Measurements from ENCODE around the gene FGG. TPM values are rescaled to one million over a fixed set of nuclear protein-coding genes. Genes with fewer than 3 reads are reported as not detected.

FGG gene
- total and polyA plus RNA-seq, 2 of the 8 experiments (the other 6 are each of a cell fraction or from before 2014, with no cell fraction given) = not detected

- Histone ChIP-seq H3K23ac (ENCODE audit: insufficient read length) (no peak overlapping the region), H4K20me1 (replicated peaks in 1 of 2; ENCODE audit: control insufficient read depth in 1 of 2, insufficient read depth in 2 of 2, low read length in 2 of 2) (no peaks in the 10 kb centered on the region), H2BK15ac (ENCODE audit: low read length) (no peak overlapping the region), H2BK12ac (ENCODE audit: low read depth, low read length) (no peak overlapping the region), H4K5ac (ENCODE audit: insufficient read length, low read depth, low read length) (no peak overlapping the region), H3K56ac (replicated peaks; ENCODE audit: insufficient read length, low read depth, low read length) (no peak overlapping the region), H3K9ac (replicated peaks in 1 of 4; ENCODE audit: extremely low read depth in 1 of 4, low read depth in 3 of 4, low read length in 3 of 4) (no peak overlapping the region), H3K18ac (ENCODE audit: extremely low read depth, low read length) (no peak overlapping the region), H3K23me2 (ENCODE audit: low read depth, low read length) (peaks cover 8% of the 10 kb centered on the region; the same call in 1 of the 2 replicates), H3K79me2 (ENCODE audit: control insufficient read depth in 1 of 2, insufficient read depth in 2 of 2, low read length in 2 of 2) (no peaks in the 10 kb centered on the region), H4K8ac (ENCODE audit: extremely low read depth, insufficient read depth, low read length) (no peak overlapping the region), H4K91ac (replicated peaks; ENCODE audit: insufficient read length, low read length) (no peak overlapping the region), H3K9me3 (ENCODE audit: insufficient read depth in 2 of 2, low read depth in 1 of 2, low read length in 1 of 2) (no peaks in the 10 kb centered on the region), H3K4me2 (ENCODE audit: insufficient read depth in 1 of 2, low read depth in 2 of 2, low read length in 2 of 2) (no peak overlapping the region), H3K4me1 (replicated peaks in 1 of 4; ENCODE audit: control insufficient read depth in 3 of 4, insufficient read depth in 4 of 4, low read length in 3 of 4) (peaks cover 0 to 4% (median 1%) of the 10 kb centered on the region in 4 experiments; a peak in 2 of 7 replicates), H2AK5ac (ENCODE audit: low read depth, low read length) (no peak overlapping the region), H2AFZ (ENCODE audit: low read length) (peak overlapping the region; percentile 52; the same call in 1 of the 2 replicates), H2BK5ac (ENCODE audit: low read depth, low read length) (no peak overlapping the region), H3K27ac (ENCODE audit: low read depth, low read length) (no peak overlapping the region), H2BK20ac (ENCODE audit: low read length) (no peak overlapping the region), H2BK120ac (replicated peaks; ENCODE audit: low read depth, low read length) (no peak overlapping the region), H3K14ac (ENCODE audit: insufficient read length) (no peak overlapping the region), H3K27me3 (replicated peaks in 1 of 4; ENCODE audit: control insufficient read depth in 3 of 4, extremely low read depth in 1 of 4, insufficient read depth in 3 of 4, low read length in 3 of 4) (peaks cover 0 to 13% (median 11%) of the 10 kb centered on the region in 4 experiments; a peak in 6 of 7 replicates), H3K4ac (replicated peaks; ENCODE audit: insufficient read length, low read depth, low read length) (no peak overlapping the region), H3K4me3 (ENCODE audit: extremely low read depth in 1 of 4, insufficient read depth in 2 of 4, low read depth in 3 of 4, low read length in 4 of 4) (no peak overlapping the region), H3K36me3 (ENCODE audit: control insufficient read depth in 2 of 4, insufficient read depth in 4 of 4, low read length in 3 of 4) (no peaks in the 10 kb centered on the region), H3K79me1 (ENCODE audit: low read depth, low read length) (no peaks in the 10 kb centered on the region)
- CTCF ChIA-PET (ENCODE audit: partially characterized antibody) = interaction anchor here (0.6 to 10.6 kb wide), 22 partner anchors 9 to 438 kb away, joined by 3 to 283 read pairs (median 7); partner anchors contain the start of genes FGB, FGG and PLRG1
- POLR2A ChIA-PET (ENCODE audit: partially characterized antibody) = interaction anchor here (1.2 kb wide), 1 partner anchor 63 kb away, joined by 3 read pairs; no protein-coding TSS in a partner anchor
- TF ChIP-seq CBX8 (IDR thresholded peaks at IDR 0.05; ENCODE audit: borderline replicate concordance, low read depth, low read length) (no peak), CTCF (IDR thresholded peaks at IDR 0.05; ENCODE audit: control extremely low read depth in 1 of 3, insufficient read depth in 1 of 3, low read depth in 1 of 3, low read length in 3 of 3) (peak in 2 of 3 experiments; percentile 52 to 58; a peak in 3 of 4 replicates), RAD21 (IDR thresholded peaks at IDR 0.05 in 1 of 2, conservative IDR thresholded peaks at IDR 0.05 in 1 of 2; ENCODE audit: low read depth in 2 of 2, low read length in 2 of 2) (peak; percentile 77), USF2 (IDR thresholded peaks at IDR 0.05; ENCODE audit: low read length) (no peak)
- FAIRE-seq (no peak), DNase-seq (ENCODE audit: low read depth in 1 of 2, low spot score in 2 of 2) (no peak)
These were observed 10.1 kb upstream of the FGG start for GRCh38 chr4:154622598-154622997.

All from H1 (cell line).